AG04449 (cell line): ENCODE data around the gene MEGF9.

ENCODE experiments used
- CTCF ChIA-PET: fragments of 350-600 bp; formaldehyde crosslinking; extraction: SDS; loops from one replicate; lab custom pipeline; 2021; ENCODE audit warnings: antibody characterized with exemption; lab: Yijun Ruan, JAX
- POLR2A ChIA-PET: fragments of 400-600, 350-600 bp; formaldehyde crosslinking; extraction: SDS; loops from one replicate; lab custom pipeline; 2020; ENCODE audit warnings: antibody characterized with exemption, inconsistent platforms; lab: Yijun Ruan, JAX
- DNase-seq: peaks from one replicate; pipeline ENCODE4 v3.0.0-alpha.2; 2010; ENCODE audit warnings: low read depth, low spot score
- H3K4me3 ChIP-seq: 2 replicates; pipeline ENCODE4 v1.5.1; 2011; ENCODE audit warnings: low read depth, mild to moderate bottlenecking, control low read depth, low read length
- TF ChIP-seq, protein P1 (sequence below): IDR thresholded peaks from one replicate; pipeline ENCODE4 v1.5.1; 2011; ENCODE audit warnings: mild to moderate bottlenecking, moderate library complexity, low read length, control low read depth, inconsistent platforms; ENCODE audit not compliant: insufficient read depth; ENCODE audit errors: missing control alignments

Gene MEGF9

DNA sequence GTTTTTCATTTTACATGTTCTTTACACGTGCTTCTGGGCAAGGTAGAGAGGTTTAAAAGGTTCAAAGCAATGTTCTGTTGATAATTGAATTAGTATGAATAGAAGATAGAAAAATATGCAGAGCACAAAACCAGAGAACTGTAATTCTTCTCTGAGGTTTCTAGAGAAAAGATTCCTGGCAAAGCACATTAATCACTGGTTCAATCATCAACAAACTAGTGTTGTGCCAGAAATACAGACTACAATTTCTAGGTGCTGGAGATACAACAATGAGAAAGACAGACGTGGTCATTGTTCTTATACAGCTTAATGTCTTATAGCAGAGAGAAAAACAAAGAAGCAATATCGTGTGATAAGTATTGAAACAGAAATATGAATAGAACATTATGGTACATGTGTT, 25.5 kb downstream of the MEGF9 start:
- ChIA-PET CTCF (interaction anchor here (0.6 kb wide), 1 partner anchor 66 kb away, joined by 3 read pairs; no protein-coding TSS in a partner anchor), POLR2A (no interaction called here)
- no peak overlapping the region for H3K4me3 ChIP-seq
- TF ChIP-seq, protein P1, sequence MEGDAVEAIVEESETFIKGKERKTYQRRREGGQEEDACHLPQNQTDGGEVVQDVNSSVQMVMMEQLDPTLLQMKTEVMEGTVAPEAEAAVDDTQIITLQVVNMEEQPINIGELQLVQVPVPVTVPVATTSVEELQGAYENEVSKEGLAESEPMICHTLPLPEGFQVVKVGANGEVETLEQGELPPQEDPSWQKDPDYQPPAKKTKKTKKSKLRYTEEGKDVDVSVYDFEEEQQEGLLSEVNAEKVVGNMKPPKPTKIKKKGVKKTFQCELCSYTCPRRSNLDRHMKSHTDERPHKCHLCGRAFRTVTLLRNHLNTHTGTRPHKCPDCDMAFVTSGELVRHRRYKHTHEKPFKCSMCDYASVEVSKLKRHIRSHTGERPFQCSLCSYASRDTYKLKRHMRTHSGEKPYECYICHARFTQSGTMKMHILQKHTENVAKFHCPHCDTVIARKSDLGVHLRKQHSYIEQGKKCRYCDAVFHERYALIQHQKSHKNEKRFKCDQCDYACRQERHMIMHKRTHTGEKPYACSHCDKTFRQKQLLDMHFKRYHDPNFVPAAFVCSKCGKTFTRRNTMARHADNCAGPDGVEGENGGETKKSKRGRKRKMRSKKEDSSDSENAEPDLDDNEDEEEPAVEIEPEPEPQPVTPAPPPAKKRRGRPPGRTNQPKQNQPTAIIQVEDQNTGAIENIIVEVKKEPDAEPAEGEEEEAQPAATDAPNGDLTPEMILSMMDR = no peak
- DNase-seq = no peak

- TF ChIP-seq, protein P1 = no peak
- ChIA-PET CTCF (no interaction called here), POLR2A (no interaction called here)
- no peak for DNase-seq
- no peak overlapping the region for H3K4me3 ChIP-seq
These were observed 31.1 kb downstream of the MEGF9 start for GRCh38 chr9:120683150-120683549.

DNA sequence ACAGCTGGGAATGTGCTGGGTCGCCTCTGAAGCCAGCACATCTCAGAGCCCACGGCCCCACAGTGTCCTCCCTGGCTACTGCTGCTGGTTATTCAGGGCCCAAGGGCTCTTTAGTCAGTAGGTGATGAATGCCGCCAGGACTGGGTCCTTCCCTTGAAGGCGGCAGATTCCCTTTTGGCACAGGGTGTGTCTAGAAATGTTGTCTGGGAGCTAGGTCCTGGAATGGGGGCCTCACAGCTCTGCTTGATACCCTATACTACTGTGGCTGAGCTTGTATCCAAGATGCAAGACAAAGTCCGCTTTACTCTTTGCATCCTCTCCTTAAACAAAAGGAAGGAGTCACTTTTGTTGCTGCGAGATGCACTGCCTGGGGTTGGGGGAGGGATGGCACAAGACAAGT, 33.1 kb downstream of the MEGF9 start:
- no peak overlapping the region for H3K4me3 ChIP-seq
- TF ChIP-seq, protein P1 = no peak
- ChIA-PET POLR2A (no interaction called here), CTCF (interaction anchor here (0.9 to 1.0 kb wide), 2 partner anchors 18 to 61 kb away, joined by 3 read pairs; no protein-coding TSS in a partner anchor)
- DNase-seq = no peak

GRCh38 chr9:120680579-120680978, 33.7 kb downstream of the MEGF9 start:
- no peak overlapping the region for H3K4me3 ChIP-seq
- DNase-seq = no peak
- CTCF ChIA-PET = interaction anchor here (1.0 kb wide), 1 partner anchor 18 kb away, joined by 3 read pairs; no protein-coding TSS in a partner anchor
- TF ChIP-seq, protein P1 = no peak
- POLR2A ChIA-PET = no interaction called here

DNA sequence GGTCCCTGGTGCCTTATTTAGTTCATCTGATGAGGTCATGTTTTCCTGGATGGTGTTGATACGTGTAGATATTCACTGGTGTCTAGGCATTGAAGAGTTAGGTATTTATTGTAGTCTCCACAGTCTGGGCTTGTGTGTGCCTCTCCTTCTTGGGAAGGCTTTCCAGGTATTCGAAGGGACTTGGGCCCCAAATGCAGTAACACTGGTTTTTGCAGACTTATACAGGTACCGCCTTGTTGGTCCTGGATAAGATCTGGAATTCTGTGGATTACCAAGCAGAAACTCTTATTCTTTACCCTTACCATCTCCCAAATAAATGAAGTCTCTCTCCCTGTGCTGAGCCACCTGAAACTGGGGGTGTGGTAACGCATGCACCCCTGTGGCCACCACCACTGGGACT, 34.1 kb downstream of the MEGF9 start:
- POLR2A ChIA-PET = no interaction called here
- TF ChIP-seq, protein P1 = no peak
- H3K4me3 ChIP-seq = no peak overlapping the region
- DNase-seq = no peak
- CTCF ChIA-PET = no interaction called here

DNA sequence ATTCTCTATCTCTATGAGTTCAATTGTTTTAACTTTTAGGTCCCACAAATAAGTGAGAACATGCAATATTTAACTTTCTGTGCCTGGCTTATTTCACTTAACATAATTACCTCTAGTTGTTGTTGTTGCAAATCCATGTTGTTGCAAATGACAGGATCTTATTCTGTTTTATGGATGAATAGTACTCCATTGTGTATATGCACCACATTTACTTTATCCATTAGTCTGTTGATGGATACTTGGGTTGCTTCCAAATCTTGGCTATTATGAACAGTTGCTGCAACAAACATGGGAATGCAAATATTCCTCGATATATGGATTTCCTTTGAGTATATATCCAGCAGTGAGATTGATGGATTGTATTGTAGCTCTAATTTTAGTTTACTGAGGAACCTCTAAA, 36.3 kb downstream of the MEGF9 start:
- DNase-seq = no peak
- TF ChIP-seq, protein P1 = no peak
- H3K4me3 ChIP-seq = no peak overlapping the region
- POLR2A ChIA-PET = no interaction called here
- CTCF ChIA-PET = no interaction called here
